Measurements from ENCODE around the gene CBFA2T2. TPM values are rescaled to one million over a fixed set of nuclear protein-coding genes. Genes with fewer than 3 reads are reported as not detected.
"Not testable (repeated sequence)": the region's sequence is repeated elsewhere in the genome, so short reads cannot be mapped to it uniquely, and the experiment has no call there.

The CBFA2T2 gene
- total RNA-seq, 1 experiment from 2014 or later = 7.5 TPM

- no peaks in the 10 kb centered on the region for H3K36me3 ChIP-seq (replicated peaks; ENCODE audit: control insufficient read depth, insufficient read depth, low read length)
Measured at GRCh38 chr20:33583143-33583542, 93.2 kb downstream of the CBFA2T2 start.

GRCh38 chr20:33584976-33585375 lies 95.1 kb downstream of the CBFA2T2 start:
- H3K36me3 ChIP-seq (replicated peaks; ENCODE audit: control insufficient read depth, insufficient read depth, low read length) = no peaks in the 10 kb centered on the region
- no peaks in the 10 kb centered on the region for H3K27me3 ChIP-seq (ENCODE audit: control insufficient read depth, insufficient read depth, low read length)
- DNase-seq = no peak
- no peak overlapping the region for H3K4me3 ChIP-seq (ENCODE audit: insufficient read depth, low read depth, low read length)

More at GRCh38 chr20:33583143-33583542, 93.2 kb downstream of the CBFA2T2 start:
- DNase-seq = no peak
- no peaks in the 10 kb centered on the region for H3K27me3 ChIP-seq (ENCODE audit: control insufficient read depth, insufficient read depth, low read length)
- H3K4me3 ChIP-seq (ENCODE audit: insufficient read depth, low read depth, low read length) = no peak overlapping the region

- no peak overlapping the region for H3K4me3 ChIP-seq (ENCODE audit: insufficient read depth, low read depth, low read length)
- H3K36me3 ChIP-seq (replicated peaks; ENCODE audit: control insufficient read depth, insufficient read depth, low read length) = no peaks in the 10 kb centered on the region
- no peaks in the 10 kb centered on the region for H3K27me3 ChIP-seq (ENCODE audit: control insufficient read depth, insufficient read depth, low read length)
- DNase-seq = no peak
Measured at GRCh38 chr20:33585413-33585812, 95.5 kb downstream of the CBFA2T2 start.

GRCh38 chr20:33589059-33589458 lies 99.2 kb downstream of the CBFA2T2 start:
- Histone ChIP-seq H3K27me3 (ENCODE audit: control insufficient read depth, insufficient read depth, low read length) (no peaks in the 10 kb centered on the region), H3K36me3 (replicated peaks; ENCODE audit: control insufficient read depth, insufficient read depth, low read length) (no peaks in the 10 kb centered on the region), H3K4me3 (ENCODE audit: insufficient read depth, low read depth, low read length) (no peak overlapping the region)
- no peak for DNase-seq

GRCh38 chr20:33591901-33592300 lies 102.0 kb downstream of the CBFA2T2 start:
- H3K27me3 ChIP-seq (ENCODE audit: control insufficient read depth, insufficient read depth, low read length); H3K4me3 ChIP-seq (ENCODE audit: insufficient read depth, low read depth, low read length); H3K36me3 ChIP-seq (replicated peaks; ENCODE audit: control insufficient read depth, insufficient read depth, low read length); DNase-seq: not testable (repeated sequence)

- DNase-seq = no peak
- peaks cover 3% of the 10 kb centered on the region; the same call in 1 of the 2 replicates for H3K36me3 ChIP-seq (replicated peaks; ENCODE audit: control insufficient read depth, insufficient read depth, low read length)
- no peak overlapping the region for H3K4me3 ChIP-seq (ENCODE audit: insufficient read depth, low read depth, low read length)
- H3K27me3 ChIP-seq (ENCODE audit: control insufficient read depth, insufficient read depth, low read length) = no peaks in the 10 kb centered on the region
Measured at GRCh38 chr20:33594743-33595142, 104.8 kb downstream of the CBFA2T2 start.

GRCh38 chr20:33600414-33600813 lies 110.5 kb downstream of the CBFA2T2 start:
- DNase-seq = no peak
- Histone ChIP-seq H3K36me3 (replicated peaks; ENCODE audit: control insufficient read depth, insufficient read depth, low read length) (peaks cover 3% of the 10 kb centered on the region; the same call in 1 of the 2 replicates), H3K4me3 (ENCODE audit: insufficient read depth, low read depth, low read length) (no peak overlapping the region)

GRCh38 chr20:33600981-33601380 lies 111.1 kb downstream of the CBFA2T2 start:
- H3K4me3 ChIP-seq (ENCODE audit: insufficient read depth, low read depth, low read length) = no peak overlapping the region
- H3K27me3 ChIP-seq (ENCODE audit: control insufficient read depth, insufficient read depth, low read length) = no peaks in the 10 kb centered on the region
- no peak for DNase-seq
- H3K36me3 ChIP-seq (replicated peaks; ENCODE audit: control insufficient read depth, insufficient read depth, low read length) = peaks cover 3% of the 10 kb centered on the region; the same call in 1 of the 2 replicates

More at GRCh38 chr20:33600414-33600813, 110.5 kb downstream of the CBFA2T2 start:
- H3K27me3 ChIP-seq (ENCODE audit: control insufficient read depth, insufficient read depth, low read length) = no peaks in the 10 kb centered on the region

GRCh38 chr20:33601861-33602260 lies 112.0 kb downstream of the CBFA2T2 start:
- Histone ChIP-seq H3K4me3 (ENCODE audit: insufficient read depth, low read depth, low read length) (no peak overlapping the region), H3K36me3 (replicated peaks; ENCODE audit: control insufficient read depth, insufficient read depth, low read length) (peaks cover 3% of the 10 kb centered on the region; the same call in 1 of the 2 replicates), H3K27me3 (ENCODE audit: control insufficient read depth, insufficient read depth, low read length) (no peaks in the 10 kb centered on the region)
- DNase-seq = no peak

- Histone ChIP-seq H3K36me3 (replicated peaks; ENCODE audit: control insufficient read depth, insufficient read depth, low read length) (no peaks in the 10 kb centered on the region; the same call in none of the 2 replicates), H3K4me3 (ENCODE audit: insufficient read depth, low read depth, low read length) (no peak overlapping the region), H3K27me3 (ENCODE audit: control insufficient read depth, insufficient read depth, low read length) (no peaks in the 10 kb centered on the region)
- DNase-seq = no peak
Measured at GRCh38 chr20:33602826-33603590, 113.1 kb downstream of the CBFA2T2 start.

- Histone ChIP-seq H3K27me3 (ENCODE audit: control insufficient read depth, insufficient read depth, low read length) (no peaks in the 10 kb centered on the region), H3K36me3 (replicated peaks; ENCODE audit: control insufficient read depth, insufficient read depth, low read length) (no peaks in the 10 kb centered on the region; the same call in none of the 2 replicates), H3K4me3 (ENCODE audit: insufficient read depth, low read depth, low read length) (no peak overlapping the region)
- DNase-seq = no peak
Measured at GRCh38 chr20:33604084-33604990, 114.4 kb downstream of the CBFA2T2 start.

GRCh38 chr20:33604991-33605370 lies 115.1 kb downstream of the CBFA2T2 start:
- DNase-seq = no peak
- no peaks in the 10 kb centered on the region for H3K27me3 ChIP-seq (ENCODE audit: control insufficient read depth, insufficient read depth, low read length)
- no peak overlapping the region for H3K4me3 ChIP-seq (ENCODE audit: insufficient read depth, low read depth, low read length)
- H3K36me3 ChIP-seq (replicated peaks; ENCODE audit: control insufficient read depth, insufficient read depth, low read length) = no peaks in the 10 kb centered on the region; the same call in none of the 2 replicates

GRCh38 chr20:33606118-33606771 lies 116.3 kb downstream of the CBFA2T2 start:
- no peaks in the 10 kb centered on the region; the same call in none of the 2 replicates for H3K36me3 ChIP-seq (replicated peaks; ENCODE audit: control insufficient read depth, insufficient read depth, low read length)
- DNase-seq = no peak
- H3K4me3 ChIP-seq (ENCODE audit: insufficient read depth, low read depth, low read length) = no peak overlapping the region
- H3K27me3 ChIP-seq (ENCODE audit: control insufficient read depth, insufficient read depth, low read length) = no peaks in the 10 kb centered on the region

- peaks cover 2% of the 10 kb centered on the region for H3K36me3 ChIP-seq (replicated peaks; ENCODE audit: control insufficient read depth, insufficient read depth, low read length)
- DNase-seq = no peak
- no peaks in the 10 kb centered on the region for H3K27me3 ChIP-seq (ENCODE audit: control insufficient read depth, insufficient read depth, low read length)
- H3K4me3 ChIP-seq (ENCODE audit: insufficient read depth, low read depth, low read length) = no peak overlapping the region
Measured at GRCh38 chr20:33609504-33609903, 119.6 kb downstream of the CBFA2T2 start.

Data from H7 (cell line).